ENCODE data around the gene SLC25A24.
A peak's percentile ranks its signal among the peaks of the same experiment; 100 is the strongest.
"Not testable (repeated sequence)": the region's sequence is repeated elsewhere in the genome, so short reads cannot be mapped to it uniquely, and the experiment has no call there.

The SLC25A24 gene

GRCh38 chr1:108199781-108200686 is at the start of gene SLC25A24:
Gene SLC25A24 (minus strand): TSS chr1:108200343. CDS start chr1:108200138, 205 bp downstream.
- DNase-seq, result peak; percentile 77

- not testable (repeated sequence) for DNase-seq
Measured at GRCh38 chr1:108243976-108244375, 43.8 kb upstream of the SLC25A24 start, which contains the start of gene NBPF4. Gene NBPF4 (minus strand): TSS chr1:108244076. CDS start chr1:108243761, 315 bp downstream.

GRCh38 chr1:108239426-108239825 is 39.3 kb upstream of the SLC25A24 start:
- not testable (repeated sequence) for DNase-seq

GRCh38 chr1:108235308-108235707 is 35.2 kb upstream of the SLC25A24 start:
- DNase-seq, result not testable (repeated sequence)

- DNase-seq, result not testable (repeated sequence)
Measured at GRCh38 chr1:108232183-108232582, 32.0 kb upstream of the SLC25A24 start.

GRCh38 chr1:108229976-108230375 is 29.8 kb upstream of the SLC25A24 start:
- not testable (repeated sequence) for DNase-seq

GRCh38 chr1:108227772-108228171 is 27.6 kb upstream of the SLC25A24 start:
- DNase-seq, result not testable (repeated sequence)

GRCh38 chr1:108226855-108227254 is 26.7 kb upstream of the SLC25A24 start:
- not testable (repeated sequence) for DNase-seq

GRCh38 chr1:108223226-108223625 is 23.1 kb upstream of the SLC25A24 start:
- not testable (repeated sequence) for DNase-seq

- not testable (repeated sequence) for DNase-seq
Measured at GRCh38 chr1:108217515-108218174, 17.5 kb upstream of the SLC25A24 start.

GRCh38 chr1:108217007-108217406 is 16.9 kb upstream of the SLC25A24 start:
- DNase-seq, result not testable (repeated sequence)

GRCh38 chr1:108216028-108216890 is 16.1 kb upstream of the SLC25A24 start:
- not testable (repeated sequence) for DNase-seq

GRCh38 chr1:108214641-108215465 is 14.7 kb upstream of the SLC25A24 start:
- peak; percentile 38 for DNase-seq

GRCh38 chr1:108211014-108211413 is 10.9 kb upstream of the SLC25A24 start:
- no peak for DNase-seq

GRCh38 chr1:108209456-108210108 is 9.4 kb upstream of the SLC25A24 start:
- DNase-seq, result peak; percentile 16

GRCh38 chr1:108208724-108209446 is 8.7 kb upstream of the SLC25A24 start:
- DNase-seq, result no peak

GRCh38 chr1:108203582-108203981 is 3.4 kb upstream of the SLC25A24 start:
- not testable (repeated sequence) for DNase-seq

- no peak for DNase-seq
Measured at GRCh38 chr1:108201687-108202086, 1.5 kb upstream of the SLC25A24 start.

GRCh38 chr1:108200687-108201051 is 526 bp upstream of the SLC25A24 start:
- peak; percentile 55 for DNase-seq

- DNase-seq, result peak; percentile 1
Measured at GRCh38 chr1:108199201-108199691, 897 bp downstream of the SLC25A24 start.
